GM12878 (cell line): ENCODE results near the gene AHCY. TPM values are rescaled to one million over a fixed set of nuclear protein-coding genes. Genes with fewer than 3 reads are reported as not detected.
A peak's percentile ranks its signal among the peaks of the same experiment; 100 is the strongest.

Experiments
- BACH1 ChIP-seq: fragments of 450-650 bp; IDR thresholded peaks from 2 replicates; pipeline ENCODE4 v1.6.1; 2017; ENCODE audit warnings: mild to moderate bottlenecking, borderline replicate concordance
- CBFB ChIP-seq: IDR thresholded peaks from 2 replicates; pipeline ENCODE4 v1.6.1; 2016; ENCODE audit warnings: antibody characterized with exemption, low read depth
- CREB1 ChIP-seq: IDR thresholded peaks from 2 replicates; pipeline ENCODE4 v1.6.1; 2012; ENCODE audit warnings: low read depth, mild to moderate bottlenecking, inconsistent platforms
- DPF2 ChIP-seq: fragments of 450-650 bp; IDR thresholded peaks from 2 replicates; pipeline ENCODE4 v1.6.1; 2017; ENCODE audit warnings: mild to moderate bottlenecking
- EP300 ChIP-seq, 2 experiments: fragments of 150-350 bp in 1 of 2; IDR thresholded peaks; 2 replicates each; pipeline ENCODE4 v1.6.1; 2011 to 2012; ENCODE audit warnings: low read depth in 2 of 2, low read length in 2 of 2, borderline replicate concordance in 1 of 2, improper control_type of control experiment in 1 of 2, inconsistent platforms in 1 of 2; ENCODE audit not compliant: control insufficient read depth in 1 of 2
- FOXK2 ChIP-seq: fragments of 450-650 bp; IDR thresholded peaks from 2 replicates; pipeline ENCODE4 v1.6.1; 2017; ENCODE audit warnings: mild to moderate bottlenecking, moderate library complexity
- KLF5 ChIP-seq: fragments of 450-650 bp; IDR thresholded peaks from 2 replicates; pipeline ENCODE4 v1.6.1; 2014; ENCODE audit warnings: mild to moderate bottlenecking; ENCODE audit not compliant: partially characterized antibody
- MYC ChIP-seq: IDR thresholded peaks from 2 replicates; pipeline ENCODE4 v1.6.1; 2011; ENCODE audit warnings: mild to moderate bottlenecking, low read length, moderate library complexity, inconsistent platforms; ENCODE audit not compliant: insufficient read depth, insufficient replicate concordance, insufficient read length, severe bottlenecking
- NR2C1 ChIP-seq: fragments of 450-650 bp; IDR thresholded peaks from 2 replicates; pipeline ENCODE4 v1.6.1; 2017; ENCODE audit warnings: antibody characterized with exemption, mild to moderate bottlenecking, moderate library complexity
- NR2C2 ChIP-seq: IDR thresholded peaks from 2 replicates; pipeline ENCODE4 v1.6.1; 2011; ENCODE audit warnings: borderline replicate concordance, low read depth; ENCODE audit not compliant: control insufficient read depth, insufficient read length
- POU2F2 ChIP-seq: IDR thresholded peaks from 3 replicates; pipeline ENCODE4 v1.6.1; 2011; ENCODE audit warnings: low read depth, mild to moderate bottlenecking, low read length, borderline replicate concordance
- RAD51 ChIP-seq: fragments of 450-650 bp; IDR thresholded peaks from 2 replicates; pipeline ENCODE4 v1.6.1; 2016; ENCODE audit warnings: moderate library complexity, mild to moderate bottlenecking, inconsistent platforms
- RELA ChIP-seq: fragments of 450-650 bp; IDR thresholded peaks from 2 replicates; pipeline ENCODE4 v1.8.0; 2014; ENCODE audit warnings: borderline replicate concordance; ENCODE audit not compliant: partially characterized antibody
- SIX5 ChIP-seq: IDR thresholded peaks from 2 replicates; pipeline ENCODE4 v1.6.1; 2011; ENCODE audit warnings: mild to moderate bottlenecking, low read depth, low read length, moderate library complexity; ENCODE audit not compliant: severe bottlenecking
- SRF ChIP-seq, 2 experiments: IDR thresholded peaks; 2 replicates each; pipeline ENCODE4 v1.6.1; 2011; ENCODE audit warnings: low read depth in 2 of 2, low read length in 2 of 2, mild to moderate bottlenecking in 1 of 2, moderate library complexity in 1 of 2
- SUPT20H ChIP-seq: IDR thresholded peaks from 2 replicates; pipeline ENCODE4 v1.6.1; 2011; ENCODE audit warnings: low read depth, mild to moderate bottlenecking, low read length, moderate library complexity, borderline replicate concordance; ENCODE audit not compliant: control insufficient read depth
- ZNF384 ChIP-seq: IDR thresholded peaks from 2 replicates; pipeline ENCODE4 v1.6.1; 2012; ENCODE audit warnings: low read depth, mild to moderate bottlenecking, low read length, improper control_type of control experiment, borderline replicate concordance
- polyA plus RNA-seq, 11 experiments: library from polyadenylated mRNA; depleted of rRNA in 4 of 11; unstranded in 6 of 11; stranded (reverse) in 5 of 11; fragments of >200 nt; fragmentation: Nextera tagmentation in 4 of 11; fragmentation: Illumina TruSeq in 1 of 11; extraction: Ambion mirVana in 4 of 11; extraction: Trizol in 1 of 11; gene quantifications; 1 replicate in 1 of 11; 2 replicates in 10 of 11; pipeline versions ENCODE4 v1.2.1 to v1.2.3, GENCODE V29; 2011 to 2016; ENCODE audit warnings: inconsistent platforms in 2 of 11, missing spikeins in 2 of 11, low read depth in 1 of 11
- total RNA-seq, 4 experiments: library from RNA; depleted of rRNA in 3 of 4; stranded (reverse); fragments of >200 nt in 3 of 4; fragmentation: Illumina TruSeq in 1 of 4; extraction: Trizol in 1 of 4; gene quantifications; 2 replicates each; pipeline versions ENCODE4 v1.2.1 to v1.2.3, GENCODE V29; 2013 to 2021
- TF ChIP-seq, protein P1 (sequence below): fragments of 450-650 bp; formaldehyde crosslinking; IDR thresholded peaks from 2 replicates; pipeline ENCODE4 v1.4.0; 2020; ENCODE audit warnings: mild to moderate bottlenecking, moderate library complexity
- TF ChIP-seq, protein P2 (sequence below): fragments of 450-650 bp; conservative IDR thresholded peaks from 2 replicates; pipeline ENCODE4 v1.6.1; 2017; ENCODE audit warnings: mild to moderate bottlenecking, moderate library complexity
- TF ChIP-seq, protein P3 (sequence below): IDR thresholded peaks from 2 replicates; pipeline ENCODE4 v1.6.1; 2011; ENCODE audit warnings: borderline replicate concordance, low read depth, mild to moderate bottlenecking, moderate library complexity, low read length; ENCODE audit not compliant: insufficient read depth, poor library complexity, severe bottlenecking
- TF ChIP-seq, protein P4 (sequence below): IDR thresholded peaks from 2 replicates; pipeline ENCODE4 v1.6.1; 2011; ENCODE audit warnings: mild to moderate bottlenecking, low read depth, low read length, moderate library complexity; ENCODE audit not compliant: insufficient replicate concordance

Gene AHCY
- total and polyA plus RNA-seq, 10 of the 15 experiments (the other 5 are each of a cell fraction or from before 2014, with no cell fraction given) = 84.9 to 223 (median 181) TPM

DNA sequence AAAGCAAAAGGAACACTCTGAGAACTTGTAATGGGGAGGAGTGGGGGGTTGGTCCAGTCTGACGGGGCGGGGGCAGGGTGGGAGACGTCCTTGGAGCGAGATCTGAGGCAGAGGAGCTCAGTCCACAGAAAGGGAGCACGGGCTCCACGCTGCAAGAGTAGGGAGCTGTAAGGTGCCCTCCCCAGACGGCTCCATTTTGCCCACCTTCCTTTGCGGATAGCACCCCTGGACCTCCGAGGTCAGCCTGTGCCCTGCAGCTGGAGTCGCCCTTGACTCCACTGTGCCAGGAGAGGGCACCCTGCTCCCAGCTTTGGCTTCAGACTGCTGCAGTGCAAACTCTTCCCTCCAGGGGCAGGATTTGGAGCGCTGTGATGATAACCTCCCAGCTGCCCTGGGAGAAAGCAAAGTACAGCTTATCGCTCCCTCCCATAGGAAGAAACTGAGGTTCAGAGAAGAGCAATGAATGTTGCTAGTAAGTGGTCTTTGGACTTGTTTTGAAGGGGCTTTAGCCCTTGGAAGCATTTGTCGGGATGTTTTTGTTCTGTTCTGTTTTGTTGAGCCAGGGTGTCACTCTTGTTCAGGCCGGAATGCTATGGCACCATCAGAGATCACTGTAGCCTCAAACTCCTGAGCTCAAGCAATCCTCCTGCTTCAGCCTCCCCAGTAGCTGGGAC, 9.5 kb upstream of the AHCY start (continued):
- TF ChIP-seq ZNF384 = no peak
- TF ChIP-seq FOXK2 = no peak
- no peak for TF ChIP-seq RAD51
- no peak for TF ChIP-seq SRF (IDR thresholded peaks at IDR 0.05; ENCODE audit: low read depth in 2 of 2, low read length in 2 of 2)
- TF ChIP-seq EP300 (IDR thresholded peaks at IDR 0.05; ENCODE audit: borderline replicate concordance in 1 of 2, control insufficient read depth in 1 of 2, low read depth in 2 of 2, low read length in 2 of 2) = no peak
- no peak for TF ChIP-seq SIX5
- TF ChIP-seq BACH1 = 0 out of 2 replicates have a peak, but pooled peaks have one; percentile 46
- TF ChIP-seq, protein P1, sequence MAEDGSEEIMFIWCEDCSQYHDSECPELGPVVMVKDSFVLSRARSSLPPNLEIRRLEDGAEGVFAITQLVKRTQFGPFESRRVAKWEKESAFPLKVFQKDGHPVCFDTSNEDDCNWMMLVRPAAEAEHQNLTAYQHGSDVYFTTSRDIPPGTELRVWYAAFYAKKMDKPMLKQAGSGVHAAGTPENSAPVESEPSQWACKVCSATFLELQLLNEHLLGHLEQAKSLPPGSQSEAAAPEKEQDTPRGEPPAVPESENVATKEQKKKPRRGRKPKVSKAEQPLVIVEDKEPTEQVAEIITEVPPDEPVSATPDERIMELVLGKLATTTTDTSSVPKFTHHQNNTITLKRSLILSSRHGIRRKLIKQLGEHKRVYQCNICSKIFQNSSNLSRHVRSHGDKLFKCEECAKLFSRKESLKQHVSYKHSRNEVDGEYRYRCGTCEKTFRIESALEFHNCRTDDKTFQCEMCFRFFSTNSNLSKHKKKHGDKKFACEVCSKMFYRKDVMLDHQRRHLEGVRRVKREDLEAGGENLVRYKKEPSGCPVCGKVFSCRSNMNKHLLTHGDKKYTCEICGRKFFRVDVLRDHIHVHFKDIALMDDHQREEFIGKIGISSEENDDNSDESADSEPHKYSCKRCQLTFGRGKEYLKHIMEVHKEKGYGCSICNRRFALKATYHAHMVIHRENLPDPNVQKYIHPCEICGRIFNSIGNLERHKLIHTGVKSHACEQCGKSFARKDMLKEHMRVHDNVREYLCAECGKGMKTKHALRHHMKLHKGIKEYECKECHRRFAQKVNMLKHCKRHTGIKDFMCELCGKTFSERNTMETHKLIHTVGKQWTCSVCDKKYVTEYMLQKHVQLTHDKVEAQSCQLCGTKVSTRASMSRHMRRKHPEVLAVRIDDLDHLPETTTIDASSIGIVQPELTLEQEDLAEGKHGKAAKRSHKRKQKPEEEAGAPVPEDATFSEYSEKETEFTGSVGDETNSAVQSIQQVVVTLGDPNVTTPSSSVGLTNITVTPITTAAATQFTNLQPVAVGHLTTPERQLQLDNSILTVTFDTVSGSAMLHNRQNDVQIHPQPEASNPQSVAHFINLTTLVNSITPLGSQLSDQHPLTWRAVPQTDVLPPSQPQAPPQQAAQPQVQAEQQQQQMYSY (CRISPR knock-in tag) = no peak
- TF ChIP-seq, protein P2, sequence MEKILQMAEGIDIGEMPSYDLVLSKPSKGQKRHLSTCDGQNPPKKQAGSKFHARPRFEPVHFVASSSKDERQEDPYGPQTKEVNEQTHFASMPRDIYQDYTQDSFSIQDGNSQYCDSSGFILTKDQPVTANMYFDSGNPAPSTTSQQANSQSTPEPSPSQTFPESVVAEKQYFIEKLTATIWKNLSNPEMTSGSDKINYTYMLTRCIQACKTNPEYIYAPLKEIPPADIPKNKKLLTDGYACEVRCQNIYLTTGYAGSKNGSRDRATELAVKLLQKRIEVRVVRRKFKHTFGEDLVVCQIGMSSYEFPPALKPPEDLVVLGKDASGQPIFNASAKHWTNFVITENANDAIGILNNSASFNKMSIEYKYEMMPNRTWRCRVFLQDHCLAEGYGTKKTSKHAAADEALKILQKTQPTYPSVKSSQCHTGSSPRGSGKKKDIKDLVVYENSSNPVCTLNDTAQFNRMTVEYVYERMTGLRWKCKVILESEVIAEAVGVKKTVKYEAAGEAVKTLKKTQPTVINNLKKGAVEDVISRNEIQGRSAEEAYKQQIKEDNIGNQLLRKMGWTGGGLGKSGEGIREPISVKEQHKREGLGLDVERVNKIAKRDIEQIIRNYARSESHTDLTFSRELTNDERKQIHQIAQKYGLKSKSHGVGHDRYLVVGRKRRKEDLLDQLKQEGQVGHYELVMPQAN = 0 out of 2 replicates have a peak, but pooled peaks have one; percentile 16
- TF ChIP-seq, protein P3, sequence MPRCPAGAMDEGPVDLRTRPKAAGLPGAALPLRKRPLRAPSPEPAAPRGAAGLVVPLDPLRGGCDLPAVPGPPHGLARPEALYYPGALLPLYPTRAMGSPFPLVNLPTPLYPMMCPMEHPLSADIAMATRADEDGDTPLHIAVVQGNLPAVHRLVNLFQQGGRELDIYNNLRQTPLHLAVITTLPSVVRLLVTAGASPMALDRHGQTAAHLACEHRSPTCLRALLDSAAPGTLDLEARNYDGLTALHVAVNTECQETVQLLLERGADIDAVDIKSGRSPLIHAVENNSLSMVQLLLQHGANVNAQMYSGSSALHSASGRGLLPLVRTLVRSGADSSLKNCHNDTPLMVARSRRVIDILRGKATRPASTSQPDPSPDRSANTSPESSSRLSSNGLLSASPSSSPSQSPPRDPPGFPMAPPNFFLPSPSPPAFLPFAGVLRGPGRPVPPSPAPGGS = no peak
- peak; percentile 81 for TF ChIP-seq RELA
- no peak for TF ChIP-seq NR2C1
- TF ChIP-seq MYC = no peak
- TF ChIP-seq SUPT20H = no peak
- no peak for TF ChIP-seq KLF5
- TF ChIP-seq CBFB = no peak
- TF ChIP-seq POU2F2 = peak; percentile 75; the same call in 1 of the 3 replicates
- TF ChIP-seq, protein P4, sequence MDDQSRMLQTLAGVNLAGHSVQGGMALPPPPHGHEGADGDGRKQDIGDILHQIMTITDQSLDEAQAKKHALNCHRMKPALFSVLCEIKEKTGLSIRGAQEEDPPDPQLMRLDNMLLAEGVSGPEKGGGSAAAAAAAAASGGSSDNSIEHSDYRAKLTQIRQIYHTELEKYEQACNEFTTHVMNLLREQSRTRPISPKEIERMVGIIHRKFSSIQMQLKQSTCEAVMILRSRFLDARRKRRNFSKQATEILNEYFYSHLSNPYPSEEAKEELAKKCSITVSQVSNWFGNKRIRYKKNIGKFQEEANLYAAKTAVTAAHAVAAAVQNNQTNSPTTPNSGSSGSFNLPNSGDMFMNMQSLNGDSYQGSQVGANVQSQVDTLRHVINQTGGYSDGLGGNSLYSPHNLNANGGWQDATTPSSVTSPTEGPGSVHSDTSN = no peak
- TF ChIP-seq DPF2 = no peak
- no peak for TF ChIP-seq CREB1
- TF ChIP-seq NR2C2 = no peak
